Activated CD4-positive, alpha-beta T cell treated with anti-CD3 and anti-CD28 coated beads for 36 hours (primary cell): ENCODE results near the gene ARHGEF11. TPM values are rescaled to one million over a fixed set of nuclear protein-coding genes. Genes with fewer than 3 reads are reported as not detected.
A peak's percentile ranks its signal among the peaks of the same experiment; 100 is the strongest.

Experiments
- ATAC-seq: fragments of 200-7000 bp; cut with Tn5 transposase; one replicate; pipeline ENCODE4 v1.10.0; 2021; ENCODE audit warnings: mild to moderate bottlenecking, moderate library complexity
- CTCF ChIA-PET: fragments of 350-600 bp; sonication (Branson Sonifier 250); formaldehyde crosslinking; loops from one replicate; lab custom pipeline; 2021; ENCODE audit warnings: antibody characterized with exemption; lab: Charles Lee
- POLR2A ChIA-PET: fragments of 350-600 bp; sonication (Branson Sonifier 250); formaldehyde crosslinking; loops from one replicate; lab custom pipeline; 2021; ENCODE audit warnings: antibody characterized with exemption, inconsistent platforms; lab: Charles Lee
- DNase-seq: peaks from one replicate; pipeline ENCODE4 v3.0.0-alpha.2; 2020
- H3K27ac Mint-ChIP-seq: one replicate; pipeline ENCODE4 v1.8.0; 2021; ENCODE audit warnings: mixed read lengths
- H3K27me3 Mint-ChIP-seq: one replicate; pipeline ENCODE4 v1.8.0; 2021; ENCODE audit warnings: mixed read lengths
- H3K36me3 Mint-ChIP-seq: one replicate; pipeline ENCODE4 v1.8.0; 2021; ENCODE audit warnings: low read depth, mixed read lengths
- H3K4me1 Mint-ChIP-seq: one replicate; pipeline ENCODE4 v1.8.0; 2021; ENCODE audit warnings: mixed read lengths
- H3K4me3 Mint-ChIP-seq: one replicate; pipeline ENCODE4 v1.8.0; 2021; ENCODE audit warnings: mild to moderate bottlenecking, moderate library complexity, mixed read lengths
- H3K9me3 Mint-ChIP-seq: one replicate; pipeline ENCODE4 v1.8.0; 2021; ENCODE audit warnings: low read depth, mixed read lengths
- intact Hi-C, 2 experiments: fragments of 100-400 bp; cut with DNase I in 1 of 2; cut with micrococcal nuclease in 1 of 2; formaldehyde crosslinking; loops; one replicate each; pipeline versions ENCODE4 v1.14.2 to v1.15.1; 2022 to 2024; cut with DNase I, micrococcal nuclease
- total RNA-seq, 2 experiments: library from RNA; stranded (reverse); gene quantifications; one replicate each; pipeline ENCODE4 v1.2.3, GENCODE V29; 2021

Gene ARHGEF11
- total RNA-seq, 2 experiments from 2014 or later, result 3.5 to 4.8 TPM

DNA sequence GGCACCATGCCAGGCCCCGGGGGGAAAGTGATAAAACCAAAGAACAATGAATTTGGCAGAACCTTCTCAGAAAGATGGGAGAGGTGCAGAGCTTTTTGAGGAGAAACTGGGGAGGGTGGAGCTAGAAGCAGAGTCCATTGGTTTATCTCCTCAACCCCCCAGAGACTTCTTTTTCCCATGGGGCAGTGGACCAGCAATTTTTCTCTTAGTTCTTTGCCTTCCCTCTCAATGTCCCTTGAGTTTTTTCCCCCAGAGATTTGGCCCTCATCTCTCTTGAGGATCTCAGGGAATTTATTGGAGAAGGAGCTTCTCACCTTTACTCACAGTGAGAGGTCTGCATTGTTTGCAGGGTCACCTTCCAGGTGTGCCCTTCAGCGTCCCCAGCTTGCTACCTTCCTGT, 5.3 kb upstream of the ARHGEF11 start:
- CTCF ChIA-PET, result interaction anchor here (0.6 to 1.7 kb wide), 4 partner anchors 27 to 123 kb away, joined by 3 to 8 read pairs (median 4); no protein-coding TSS in a partner anchor
- DNase-seq (no peak), ATAC-seq (no peak)
- peaks cover 6% of the 10 kb centered on the region for H3K4me1 Mint-ChIP-seq
- no peaks in the 10 kb centered on the region for H3K36me3 Mint-ChIP-seq
- no peak overlapping the region for H3K27ac Mint-ChIP-seq
- intact Hi-C loops, result no loop called here
- H3K4me3 Mint-ChIP-seq, result no peak overlapping the region
- peaks cover 5% of the 10 kb centered on the region for H3K9me3 Mint-ChIP-seq
- H3K27me3 Mint-ChIP-seq, result peaks cover 55% of the 10 kb centered on the region
- POLR2A ChIA-PET, result no interaction called here

DNA sequence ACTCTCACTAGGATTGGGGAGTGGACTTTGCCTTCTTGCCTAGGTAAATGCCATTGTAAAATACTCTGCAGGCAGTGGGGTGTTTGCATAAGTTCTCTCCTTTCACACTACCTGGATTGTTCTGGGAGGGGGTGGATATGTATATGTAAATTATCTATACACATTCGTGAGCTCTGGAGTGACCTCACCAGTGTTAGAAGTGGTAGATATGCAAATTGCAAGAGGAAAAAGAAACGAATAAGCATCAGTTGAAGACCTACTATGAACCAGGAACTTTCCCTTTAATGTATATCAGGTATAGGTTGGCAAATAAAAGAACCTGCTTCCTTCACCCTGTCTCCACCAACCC, 1.5 kb upstream of the ARHGEF11 start:
- H3K4me3 Mint-ChIP-seq, result no peak overlapping the region
- intact Hi-C loops, result no loop called here
- no peaks in the 10 kb centered on the region for H3K36me3 Mint-ChIP-seq
- no peak overlapping the region for H3K27ac Mint-ChIP-seq
- H3K4me1 Mint-ChIP-seq, result peaks cover 10% of the 10 kb centered on the region
- DNase-seq (no peak), ATAC-seq (peak; percentile 23)
- CTCF ChIA-PET, result no interaction called here
- H3K9me3 Mint-ChIP-seq, result peaks cover 1% of the 10 kb centered on the region
- H3K27me3 Mint-ChIP-seq, result peaks cover 65% of the 10 kb centered on the region
- POLR2A ChIA-PET, result no interaction called here

GRCh38 chr1:157044326-157044725, 1.2 kb downstream of the ARHGEF11 start:
- ATAC-seq (no peak), DNase-seq (no peak)
- Mint-ChIP-seq H3K27me3 (peaks cover 62% of the 10 kb centered on the region), H3K4me1 (peaks cover 10% of the 10 kb centered on the region), H3K9me3 (no peaks in the 10 kb centered on the region), H3K36me3 (no peaks in the 10 kb centered on the region), H3K4me3 (no peak overlapping the region), H3K27ac (no peak overlapping the region)
- ChIA-PET POLR2A (no interaction called here), CTCF (interaction anchor here (0.9 to 1.1 kb wide), 2 partner anchors 46 to 127 kb away, joined by 3 read pairs; no protein-coding TSS in a partner anchor)
- intact Hi-C loops, result no loop called here

GRCh38 chr1:157043685-157044084, 1.9 kb downstream of the ARHGEF11 start:
- H3K4me3 Mint-ChIP-seq, result no peak overlapping the region
- CTCF ChIA-PET, result interaction anchor here (0.9 to 1.1 kb wide), 2 partner anchors 46 to 128 kb away, joined by 3 read pairs; no protein-coding TSS in a partner anchor
- peaks cover 61% of the 10 kb centered on the region for H3K27me3 Mint-ChIP-seq
- no peaks in the 10 kb centered on the region for H3K36me3 Mint-ChIP-seq
- POLR2A ChIA-PET, result no interaction called here
- ATAC-seq (no peak), DNase-seq (no peak)
- intact Hi-C loops, result no loop called here
- no peaks in the 10 kb centered on the region for H3K9me3 Mint-ChIP-seq
- no peak overlapping the region for H3K27ac Mint-ChIP-seq
- peaks cover 10% of the 10 kb centered on the region for H3K4me1 Mint-ChIP-seq

GRCh38 chr1:157042846-157043245, 2.7 kb downstream of the ARHGEF11 start:
- CTCF ChIA-PET, result no interaction called here
- Mint-ChIP-seq H3K4me3 (no peak overlapping the region), H3K4me1 (peaks cover 10% of the 10 kb centered on the region), H3K27ac (no peak overlapping the region), H3K36me3 (no peaks in the 10 kb centered on the region), H3K9me3 (no peaks in the 10 kb centered on the region), H3K27me3 (peaks cover 57% of the 10 kb centered on the region)
- DNase-seq, result no peak
- POLR2A ChIA-PET, result no interaction called here
- intact Hi-C loops, result no loop called here
- ATAC-seq, result no peak

- ATAC-seq, result no peak
- DNase-seq, result no peak
- POLR2A ChIA-PET, result no interaction called here
- Mint-ChIP-seq H3K4me3 (no peak overlapping the region), H3K4me1 (peaks cover 4% of the 10 kb centered on the region), H3K9me3 (no peaks in the 10 kb centered on the region), H3K36me3 (no peaks in the 10 kb centered on the region), H3K27ac (no peak overlapping the region), H3K27me3 (peaks cover 51% of the 10 kb centered on the region)
- intact Hi-C loops, result no loop called here
- CTCF ChIA-PET, result interaction anchor here (2.2 kb wide), 1 partner anchor 49 kb away, joined by 15 read pairs; no protein-coding TSS in a partner anchor
Observed at GRCh38 chr1:157040802-157041201, 4.7 kb downstream of the ARHGEF11 start.

DNA sequence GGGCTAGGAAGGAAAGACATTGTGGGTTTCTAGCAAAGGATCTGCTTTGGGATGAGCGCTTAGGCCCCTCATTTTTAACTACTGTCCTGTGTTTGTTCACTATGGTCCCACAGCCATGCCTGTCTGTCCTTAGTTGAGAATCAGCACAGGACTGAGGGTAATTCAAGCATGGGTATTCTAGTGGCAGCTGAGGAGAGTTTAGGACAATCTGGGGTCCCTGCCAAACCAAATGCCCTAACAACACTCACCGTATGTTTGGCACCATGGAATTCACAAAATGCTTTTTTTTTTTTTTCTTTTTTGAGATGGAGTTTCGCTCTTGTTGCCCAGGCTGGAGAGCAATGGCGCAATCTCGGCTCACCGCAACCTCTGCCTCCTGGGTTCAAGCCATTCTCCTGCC, 10.4 kb downstream of the ARHGEF11 start:
- POLR2A ChIA-PET, result no interaction called here
- CTCF ChIA-PET, result no interaction called here

GRCh38 chr1:157034137-157034800, 11.3 kb downstream of the ARHGEF11 start:
- CTCF ChIA-PET, result no interaction called here
- H3K4me3 Mint-ChIP-seq, result no peak overlapping the region
- ATAC-seq (no peak), DNase-seq (no peak)
- POLR2A ChIA-PET, result no interaction called here
- H3K36me3 Mint-ChIP-seq, result no peaks in the 10 kb centered on the region
- H3K9me3 Mint-ChIP-seq, result no peaks in the 10 kb centered on the region
- H3K4me1 Mint-ChIP-seq, result no peaks in the 10 kb centered on the region
- H3K27ac Mint-ChIP-seq, result no peak overlapping the region
- intact Hi-C loops, result no loop called here
- peaks cover 19% of the 10 kb centered on the region for H3K27me3 Mint-ChIP-seq

More for the DNA sequence above, 10.4 kb downstream of the ARHGEF11 start:
- no peak overlapping the region for H3K4me3 Mint-ChIP-seq
- H3K27me3 Mint-ChIP-seq, result peaks cover 21% of the 10 kb centered on the region
- intact Hi-C loops, result no loop called here
- no peak overlapping the region for H3K27ac Mint-ChIP-seq
- no peaks in the 10 kb centered on the region for H3K4me1 Mint-ChIP-seq
- DNase-seq (no peak), ATAC-seq (no peak)
- H3K36me3 Mint-ChIP-seq, result no peaks in the 10 kb centered on the region
- no peaks in the 10 kb centered on the region for H3K9me3 Mint-ChIP-seq

- ChIA-PET POLR2A (no interaction called here), CTCF (no interaction called here)
- ATAC-seq (no peak), DNase-seq (no peak)
- Mint-ChIP-seq H3K4me3 (no peak overlapping the region), H3K27ac (no peak overlapping the region), H3K4me1 (no peaks in the 10 kb centered on the region), H3K36me3 (no peaks in the 10 kb centered on the region), H3K27me3 (peaks cover 17% of the 10 kb centered on the region), H3K9me3 (no peaks in the 10 kb centered on the region)
- intact Hi-C loops, result no loop called here
Observed at GRCh38 chr1:157033357-157033876, 12.1 kb downstream of the ARHGEF11 start.

GRCh38 chr1:157032303-157032702, 13.2 kb downstream of the ARHGEF11 start:
- Mint-ChIP-seq H3K4me3 (no peak overlapping the region), H3K27me3 (peaks cover 17% of the 10 kb centered on the region), H3K4me1 (no peaks in the 10 kb centered on the region), H3K27ac (no peak overlapping the region), H3K36me3 (no peaks in the 10 kb centered on the region), H3K9me3 (no peaks in the 10 kb centered on the region)
- DNase-seq, result no peak
- POLR2A ChIA-PET, result no interaction called here
- intact Hi-C loops, result no loop called here
- CTCF ChIA-PET, result no interaction called here
- ATAC-seq, result no peak

GRCh38 chr1:157030728-157031127, 14.8 kb downstream of the ARHGEF11 start:
- H3K9me3 Mint-ChIP-seq, result no peaks in the 10 kb centered on the region
- ChIA-PET CTCF (no interaction called here), POLR2A (no interaction called here)
- peaks cover 17% of the 10 kb centered on the region for H3K27me3 Mint-ChIP-seq
- H3K36me3 Mint-ChIP-seq, result no peaks in the 10 kb centered on the region
- DNase-seq, result no peak
- intact Hi-C loops, result no loop called here
- no peaks in the 10 kb centered on the region for H3K4me1 Mint-ChIP-seq
- no peak for ATAC-seq
- H3K27ac Mint-ChIP-seq, result no peak overlapping the region
- no peak overlapping the region for H3K4me3 Mint-ChIP-seq

DNA sequence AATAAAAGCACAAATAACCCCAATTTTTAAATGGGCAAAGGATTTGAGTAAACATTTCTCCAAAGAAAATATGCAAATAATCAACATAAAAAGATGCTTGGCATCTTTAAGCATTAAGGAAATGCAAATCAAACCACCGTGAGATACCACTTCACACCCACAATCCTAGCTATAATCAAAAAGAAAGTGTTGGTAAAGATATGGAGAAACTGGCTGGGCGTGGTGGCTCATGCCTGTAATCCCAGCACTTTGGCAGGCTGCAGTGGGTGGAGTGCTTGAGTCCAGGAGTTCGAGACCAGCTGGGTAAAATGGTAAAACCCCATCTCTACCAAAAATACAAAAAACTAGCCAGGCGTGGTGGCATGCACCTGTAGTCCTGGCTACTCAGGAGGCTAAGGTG, 16.9 kb downstream of the ARHGEF11 start:
- no peak for DNase-seq
- ChIA-PET POLR2A (no interaction called here), CTCF (interaction anchor here (0.6 to 1.0 kb wide), 2 partner anchors 61 to 127 kb away, joined by 3 read pairs; no protein-coding TSS in a partner anchor)
- intact Hi-C loops, result no loop called here
- peaks cover 17% of the 10 kb centered on the region for H3K27me3 Mint-ChIP-seq
- no peaks in the 10 kb centered on the region for H3K4me1 Mint-ChIP-seq
- no peak for ATAC-seq
- no peaks in the 10 kb centered on the region for H3K9me3 Mint-ChIP-seq
- no peak overlapping the region for H3K4me3 Mint-ChIP-seq
- H3K27ac Mint-ChIP-seq, result no peak overlapping the region
- no peaks in the 10 kb centered on the region for H3K36me3 Mint-ChIP-seq
